GM19238 (cell line): ENCODE measurements around the gene RNF44.
"Not testable (repeated sequence)": the region's sequence is repeated elsewhere in the genome, so short reads cannot be mapped to it uniquely, and the experiment has no call there.

Experiments used
- DNase-seq: peaks from one replicate; pipeline ENCODE4 v3.0.0; 2011; ENCODE audit warnings: low spot score; ENCODE audit not compliant: insufficient read length

RNF44 gene

DNA sequence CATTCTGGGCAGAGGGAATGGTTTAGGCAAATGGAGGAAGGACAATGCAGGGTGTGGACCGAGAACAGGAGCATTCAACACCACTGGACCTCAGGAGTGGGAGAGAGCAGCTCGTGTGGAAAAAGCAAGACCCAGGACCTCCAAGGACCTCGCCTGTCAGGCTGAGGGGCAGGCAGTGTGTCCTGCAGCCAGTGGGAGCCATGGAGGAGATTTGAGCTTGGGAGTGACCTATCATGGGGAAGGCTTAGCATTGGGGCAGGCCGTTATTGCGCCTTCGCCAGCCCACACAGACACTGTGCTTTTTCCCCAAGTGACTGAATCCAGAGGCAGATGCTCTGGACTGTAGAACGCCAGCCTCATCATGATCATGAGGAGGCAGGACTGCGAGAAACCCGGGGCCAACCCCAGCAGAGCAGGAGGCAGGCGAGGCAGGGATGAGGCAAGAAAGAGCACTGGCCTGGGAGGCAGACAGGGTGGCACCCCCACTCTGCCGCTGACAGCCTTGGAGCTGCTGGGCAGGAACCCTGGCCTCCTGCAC is 15.2 kb upstream of the RNF44 start:
- DNase-seq = no peak

DNA sequence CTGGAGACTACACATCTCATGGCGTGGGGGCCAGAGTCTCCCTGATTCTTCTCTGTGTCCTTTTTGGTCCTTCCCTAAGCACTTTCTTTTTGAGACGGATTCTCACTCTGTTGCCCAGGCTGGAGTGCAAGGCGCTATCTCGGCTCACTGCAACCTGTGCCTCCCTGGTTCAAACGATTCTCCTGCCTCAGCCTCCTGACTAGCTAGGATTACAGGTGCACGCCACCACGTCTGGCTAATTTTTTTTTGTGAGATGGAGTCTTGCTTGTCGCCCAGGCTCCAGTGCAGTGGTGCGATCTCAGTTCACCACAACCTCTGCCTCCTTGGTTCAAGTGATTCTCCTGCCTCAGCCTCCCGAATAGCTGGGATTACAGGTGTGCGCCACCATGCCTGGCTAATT is 13.7 kb upstream of the RNF44 start:
- DNase-seq = not testable (repeated sequence)

GRCh38 chr5:176550275-176550831 is 13.2 kb upstream of the RNF44 start:
- DNase-seq = no peak

DNA sequence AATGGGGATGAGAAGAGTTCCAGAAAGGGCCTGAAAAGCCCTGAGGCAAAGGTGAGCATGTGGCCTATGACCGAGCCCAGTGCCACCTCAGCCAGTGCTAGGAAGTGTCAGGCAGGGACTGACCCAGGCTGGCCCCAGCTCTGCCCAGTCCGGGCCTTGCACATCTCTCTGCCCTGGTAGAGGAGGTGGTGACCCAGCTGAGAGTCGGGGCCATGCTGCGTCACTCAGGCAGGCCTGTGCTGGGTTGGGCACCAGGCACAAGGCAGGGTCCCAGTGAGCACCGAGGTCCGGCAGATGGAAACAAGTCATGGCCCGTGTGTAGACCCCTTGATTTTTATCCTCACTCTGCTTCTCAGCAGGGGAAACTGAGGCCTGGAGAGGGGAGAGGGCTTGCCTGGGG is 12.7 kb upstream of the RNF44 start:
- no peak for DNase-seq

DNA sequence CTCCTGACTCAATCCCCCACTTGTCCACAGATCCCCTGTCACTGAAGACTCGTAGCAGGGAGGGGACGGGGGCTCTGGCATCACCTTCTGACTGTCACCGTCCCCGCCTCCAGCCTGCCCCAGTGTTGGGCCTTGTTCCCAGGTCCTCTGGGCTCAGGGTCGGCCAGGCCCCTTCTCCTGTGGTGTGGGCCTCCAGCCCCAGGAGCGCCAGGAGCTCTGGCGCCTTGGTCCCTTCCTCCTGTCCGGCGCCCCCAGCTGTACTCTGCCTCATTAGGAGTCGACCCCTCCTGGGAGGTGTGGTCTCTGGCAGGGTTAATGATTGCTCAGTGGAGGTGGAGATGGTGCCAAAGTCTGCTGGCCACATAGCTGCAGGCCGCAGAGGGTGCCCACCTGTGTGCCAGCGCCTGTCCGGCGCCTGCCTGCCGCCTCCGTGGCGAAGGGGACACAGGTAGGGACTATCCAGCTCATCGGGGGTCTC is 11.8 kb upstream of the RNF44 start, which contains the start of gene CDHR2:
Gene CDHR2, plus strand, starts transcription at position 376 of the 478 bp plus-strand sequence. CDS start 16,011 bp downstream, outside the sequence.
- DNase-seq = no peak

GRCh38 chr5:176547802-176548201 is 10.6 kb upstream of the RNF44 start:
- no peak for DNase-seq

DNA sequence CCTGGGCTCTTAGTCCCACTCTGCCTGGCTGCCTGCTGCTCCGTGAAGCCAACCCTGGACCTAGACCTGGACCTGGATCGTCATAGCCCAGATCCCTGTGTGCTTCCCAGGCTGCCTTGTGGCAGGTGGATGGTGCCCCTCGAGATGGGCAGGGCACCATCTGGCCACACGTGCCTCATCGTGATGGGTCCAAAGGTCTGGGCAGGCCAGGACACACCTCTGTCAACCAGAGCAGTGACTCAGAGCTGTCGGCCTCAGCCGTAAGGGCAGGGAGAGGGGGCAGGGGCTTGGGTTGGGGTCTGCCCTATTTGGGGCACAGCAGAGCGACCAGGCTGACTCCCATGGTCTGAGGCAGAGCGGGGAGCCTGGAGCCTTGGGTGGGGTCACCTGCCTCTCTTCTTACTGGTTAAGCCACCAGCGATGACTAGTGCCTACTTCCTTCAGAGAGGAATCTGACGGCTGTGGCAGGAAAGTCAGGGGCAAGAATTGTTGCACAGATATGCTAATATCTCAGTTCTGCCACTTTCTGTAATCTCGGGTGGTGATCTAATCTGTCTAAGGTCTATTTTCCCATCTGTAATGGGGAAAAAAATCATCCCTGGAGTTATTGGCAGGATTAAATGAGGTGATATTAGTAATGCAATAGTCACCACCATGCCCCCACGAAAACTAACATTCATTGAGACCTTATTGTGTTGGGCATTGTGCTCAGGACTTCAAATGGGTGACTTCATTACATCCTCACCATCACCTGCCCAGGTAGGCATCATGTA is 8.7 kb upstream of the RNF44 start:
- DNase-seq = no peak

GRCh38 chr5:176545388-176545736 is 8.2 kb upstream of the RNF44 start:
- DNase-seq = no peak

- DNase-seq = no peak
Observed at GRCh38 chr5:176543428-176544182, 6.4 kb upstream of the RNF44 start.

GRCh38 chr5:176542596-176543427 is 5.6 kb upstream of the RNF44 start:
- no peak for DNase-seq

- no peak for DNase-seq
Observed at GRCh38 chr5:176542135-176542595, 5.0 kb upstream of the RNF44 start.

- no peak for DNase-seq
Observed at GRCh38 chr5:176541338-176542134, 4.3 kb upstream of the RNF44 start.

- no peak for DNase-seq
Observed at GRCh38 chr5:176540956-176541337, 3.7 kb upstream of the RNF44 start.

DNA sequence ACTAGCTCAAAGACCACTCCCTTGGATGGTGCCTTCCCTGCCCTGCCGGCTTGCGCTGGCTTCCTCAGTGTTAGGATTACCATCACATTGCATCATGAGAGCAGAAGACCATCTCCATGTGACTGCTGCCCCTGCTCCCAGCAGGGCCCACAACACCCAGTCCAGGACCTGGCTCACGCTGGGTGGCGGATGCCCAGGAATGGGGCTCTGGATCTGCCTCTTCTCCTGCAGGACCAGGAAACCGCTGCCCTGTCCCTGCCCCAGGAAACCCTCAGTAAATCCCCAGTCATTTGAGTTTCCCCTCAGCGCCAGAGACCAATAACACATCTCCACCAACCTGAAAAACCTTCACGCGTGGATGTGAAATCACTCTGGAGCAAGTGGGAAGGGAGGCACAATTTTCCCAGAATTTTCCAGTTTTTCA is 3.3 kb upstream of the RNF44 start:
- DNase-seq = no peak

- no peak for DNase-seq
Observed at GRCh38 chr5:176538989-176539384, 1.8 kb upstream of the RNF44 start.

- DNase-seq = no peak
Observed at GRCh38 chr5:176538230-176538988, 1.2 kb upstream of the RNF44 start.

DNA sequence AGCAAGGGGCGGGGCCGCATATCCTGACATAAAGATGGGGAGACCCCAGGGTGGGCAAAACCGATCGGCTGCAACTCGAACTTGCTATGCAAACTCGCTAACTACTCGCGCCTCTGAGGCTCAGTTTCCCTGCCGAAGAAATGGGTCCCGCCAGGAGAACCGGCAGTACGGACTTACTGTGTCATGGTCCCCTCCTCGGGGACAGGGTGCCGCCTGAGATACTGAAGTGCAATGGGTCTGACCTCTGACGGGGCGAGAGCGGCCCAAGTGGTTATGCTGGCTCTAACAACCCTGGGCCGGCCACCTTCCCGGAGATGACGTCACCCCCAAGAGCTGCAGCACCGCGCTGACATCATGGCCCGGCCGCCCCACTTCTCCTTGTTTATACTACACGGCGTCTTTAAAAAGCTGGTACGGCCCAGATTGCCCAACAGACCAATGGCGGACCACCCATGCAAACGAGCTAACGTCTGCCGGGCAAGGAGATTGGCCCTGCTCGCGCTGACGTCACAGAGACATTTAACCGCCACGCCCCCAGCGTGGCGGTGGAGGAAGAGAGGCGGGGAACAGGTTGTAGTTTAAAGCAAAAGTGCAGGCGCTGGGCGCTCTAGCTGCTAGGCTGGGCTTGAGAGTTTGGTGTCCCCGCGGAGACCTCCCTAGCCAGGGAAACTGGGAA is 490 bp upstream of the RNF44 start:
- DNase-seq = peak; percentile 86

DNA sequence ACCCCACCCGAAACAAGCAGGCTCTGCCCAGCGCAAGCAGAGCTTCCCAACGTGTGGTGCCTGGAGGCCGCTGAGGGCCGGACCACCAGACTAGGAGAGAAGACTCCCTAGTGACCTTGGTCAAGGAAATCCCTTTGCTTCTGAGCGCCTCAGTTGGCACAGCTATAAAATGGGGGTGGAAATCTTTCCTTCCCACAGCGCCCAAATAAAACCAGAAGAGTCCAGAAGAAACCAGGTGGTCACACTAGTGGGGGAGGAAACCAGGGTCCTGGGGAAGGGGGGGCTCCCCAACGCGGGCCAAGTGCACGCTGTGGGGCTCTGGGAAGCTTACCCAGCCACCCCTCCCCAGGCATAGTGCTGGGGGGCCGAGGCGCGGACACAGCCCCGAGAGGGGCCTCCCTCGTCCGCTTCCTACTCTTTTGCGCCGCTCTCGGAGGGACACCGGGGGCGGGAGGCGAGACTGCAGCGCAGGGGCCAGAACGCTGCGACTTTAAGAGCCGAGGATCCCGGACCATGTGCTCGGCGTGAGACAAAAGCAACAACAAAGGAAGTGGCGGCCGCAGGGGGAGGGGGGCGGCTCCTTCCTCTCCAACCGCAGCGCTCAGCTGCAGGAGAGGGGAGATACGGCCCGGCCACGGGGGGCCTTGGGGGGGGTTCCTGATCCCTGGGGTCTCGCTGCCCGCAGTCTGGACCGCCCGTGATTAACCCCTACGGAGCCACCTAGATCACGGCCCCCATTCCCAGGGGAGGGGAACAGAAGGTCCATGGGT is 885 bp downstream of the RNF44 start:
- peak; percentile 82 for DNase-seq
